Lower lobe of right lung (tissue), 2 donors: ENCODE measurements around the gene HSPA1L. TPM values are rescaled to one million over a fixed set of nuclear protein-coding genes. Genes with fewer than 3 reads are reported as not detected.
"Not testable (repeated sequence)": the region's sequence is repeated elsewhere in the genome, so short reads cannot be mapped to it uniquely, and the experiment has no call there.

Experiments
- ATAC-seq, 2 donors: fragments of 200-7000 bp; cut with Tn5 transposase; one replicate each; pipeline ENCODE4 v1.9.1; 2020 to 2022; ENCODE audit warnings: mild to moderate bottlenecking in 2 of 2, moderate library complexity in 2 of 2
- DNase-seq: peaks from one replicate; pipeline ENCODE4 v3.0.0-alpha.2; 2020
- H3K27ac ChIP-seq: fragments of 200-600 bp; one replicate; pipeline ENCODE4 v1.8.0; 2022
- H3K27me3 ChIP-seq: fragments of 200-600 bp; one replicate; pipeline ENCODE4 v1.8.0; 2022; ENCODE audit warnings: low read depth
- H3K36me3 ChIP-seq: fragments of 200-600 bp; one replicate; pipeline ENCODE4 v1.8.0; 2022; ENCODE audit warnings: mild to moderate bottlenecking
- H3K4me1 ChIP-seq: fragments of 200-600 bp; one replicate; pipeline ENCODE4 v1.8.0; 2022
- H3K4me3 ChIP-seq: fragments of 200-600 bp; one replicate; pipeline ENCODE4 v1.8.0; 2022; ENCODE audit warnings: mild to moderate bottlenecking
- H3K9me3 ChIP-seq: fragments of 200-600 bp; one replicate; pipeline ENCODE4 v1.8.0; 2022
- CTCF ChIP-seq: fragments of 200-600 bp; IDR thresholded peaks from one replicate; pipeline ENCODE4 v1.8.0; 2022; ENCODE audit warnings: antibody characterized with exemption, mild to moderate bottlenecking
- intact Hi-C: fragments of 100-400 bp; cut with DNase I; formaldehyde crosslinking; loops from one replicate; pipeline ENCODE4 v1.11.0; 2022
- total RNA-seq: library from RNA; stranded (reverse); fragmentation: NEBNext Ultra II Directional; extraction: Animal tissue kit (Norgen Biotek cat#: 25700); gene quantifications from one replicate; pipeline ENCODE4 v1.2.1, GENCODE V29; 2021
- donor health status: DM: no; HTN: yes; CAD: no; lungs with severe emphysema.

The HSPA1L gene
- total RNA-seq, 1 donor from 2014 or later, result 2.5 TPM

- DNase-seq (no peak), ATAC-seq (no peak)
- intact Hi-C loops, result loop anchor here (10.0 kb wide), 1 partner anchor 104 kb away; the partner anchor contains the start of gene CLIC1
- Histone ChIP-seq H3K4me1 (peaks cover 43% of the 10 kb centered on the region), H3K9me3 (no peaks in the 10 kb centered on the region), H3K27me3 (no peaks in the 10 kb centered on the region), H3K36me3 (peaks cover 50% of the 10 kb centered on the region), H3K4me3 (no peak overlapping the region), H3K27ac (no peak overlapping the region)
- TF ChIP-seq CTCF, result no peak
Observed at GRCh38 chr6:31838968-31839367, 23.9 kb upstream of the HSPA1L start.

GRCh38 chr6:31838114-31838553 lies 23.1 kb upstream of the HSPA1L start:
- not testable (repeated sequence) for H3K9me3 ChIP-seq, H3K27me3 ChIP-seq, H3K27ac ChIP-seq, ATAC-seq, DNase-seq
- intact Hi-C loops, result loop anchor here (10.0 kb wide), 1 partner anchor 103 kb away; the partner anchor contains the start of gene CLIC1
- Histone ChIP-seq H3K36me3 (peaks cover 50% of the 10 kb centered on the region), H3K4me1 (peaks cover 51% of the 10 kb centered on the region), H3K4me3 (peak overlapping the region; percentile 78)

GRCh38 chr6:31837369-31838113 lies 22.5 kb upstream of the HSPA1L start:
- Histone ChIP-seq H3K27ac (peak overlapping the region; percentile 96), H3K4me1 (peaks cover 55% of the 10 kb centered on the region), H3K36me3 (peaks cover 50% of the 10 kb centered on the region), H3K9me3 (no peaks in the 10 kb centered on the region), H3K4me3 (peak overlapping the region; percentile 78), H3K27me3 (no peaks in the 10 kb centered on the region)
- DNase-seq (no peak), ATAC-seq (no peak)
- no peak for TF ChIP-seq CTCF
- intact Hi-C loops, result loop anchor here (10.0 kb wide), 1 partner anchor 103 kb away; the partner anchor contains the start of gene CLIC1

GRCh38 chr6:31836474-31837368 lies 21.6 kb upstream of the HSPA1L start:
- no peaks in the 10 kb centered on the region for H3K27me3 ChIP-seq
- no peak for ATAC-seq
- peaks cover 50% of the 10 kb centered on the region for H3K36me3 ChIP-seq
- H3K4me3 ChIP-seq, result peak overlapping the region; percentile 78
- no peaks in the 10 kb centered on the region for H3K9me3 ChIP-seq
- peak overlapping the region; percentile 96 for H3K27ac ChIP-seq
- intact Hi-C loops, result loop anchor here (10.0 kb wide), 1 partner anchor 102 kb away; the partner anchor contains the start of gene CLIC1
- TF ChIP-seq CTCF, result no peak
- H3K4me1 ChIP-seq, result peaks cover 59% of the 10 kb centered on the region
- no peak for DNase-seq

- no peaks in the 10 kb centered on the region for H3K27me3 ChIP-seq
- TF ChIP-seq CTCF, result no peak
- DNase-seq (no peak), ATAC-seq (no peak)
- H3K4me1 ChIP-seq, result peaks cover 66% of the 10 kb centered on the region
- H3K27ac ChIP-seq, result peak overlapping the region; percentile 96
- intact Hi-C loops, result loop anchor here (10.0 kb wide), 1 partner anchor 101 kb away; the partner anchor contains the start of gene CLIC1
- H3K9me3 ChIP-seq, result no peaks in the 10 kb centered on the region
- peaks cover 46% of the 10 kb centered on the region for H3K36me3 ChIP-seq
- peak overlapping the region; percentile 78 for H3K4me3 ChIP-seq
Observed at GRCh38 chr6:31836047-31836473, 21.0 kb upstream of the HSPA1L start.
